GM12865 (cell line): ENCODE measurements around the gene SLC35D1.

ENCODE experiments used
- DNase-seq: peaks from one replicate; pipeline ENCODE4 v3.0.0; 2010; ENCODE audit warnings: low read depth
- H3K4me3 ChIP-seq: 2 replicates; pipeline ENCODE4 v1.5.1; 2011; ENCODE audit warnings: mild to moderate bottlenecking, low read depth, low read length, control low read depth
- CTCF ChIP-seq: IDR thresholded peaks from 2 replicates; pipeline ENCODE4 v1.5.1; 2011; ENCODE audit warnings: low read length, control low read depth, low read depth, inconsistent platforms; ENCODE audit not compliant: insufficient read depth; ENCODE audit errors: missing control alignments

Gene SLC35D1

GRCh38 chr1:66999640-67000400, 54.1 kb downstream of the SLC35D1 start:
- no peak for TF ChIP-seq CTCF
- no peak overlapping the region for H3K4me3 ChIP-seq
- no peak for DNase-seq

- H3K4me3 ChIP-seq: no peak overlapping the region
- DNase-seq: no peak
- TF ChIP-seq CTCF: no peak
Measured at GRCh38 chr1:66998972-66999371, 55.0 kb downstream of the SLC35D1 start.

GRCh38 chr1:66996018-66996682, 57.8 kb downstream of the SLC35D1 start:
- no peak overlapping the region for H3K4me3 ChIP-seq
- peak; percentile 82 for DNase-seq
- peak; percentile 75 for TF ChIP-seq CTCF

GRCh38 chr1:66993076-66993475, 60.9 kb downstream of the SLC35D1 start:
- TF ChIP-seq CTCF: no peak
- no peak overlapping the region for H3K4me3 ChIP-seq
- DNase-seq: no peak

- no peak for DNase-seq
- no peak for TF ChIP-seq CTCF
- H3K4me3 ChIP-seq: no peak overlapping the region
Measured at GRCh38 chr1:66985835-66986234, 68.1 kb downstream of the SLC35D1 start.

GRCh38 chr1:66984491-66984890, 69.5 kb downstream of the SLC35D1 start:
- TF ChIP-seq CTCF: no peak
- DNase-seq: peak; percentile 60
- H3K4me3 ChIP-seq: no peak overlapping the region
